ENCODE measurements around the gene BCHE. TPM values are rescaled to one million over a fixed set of nuclear protein-coding genes. Genes with fewer than 3 reads are reported as not detected.

The BCHE gene
- total RNA-seq, 4 donors from 2014 or later: 9.7 to 252 (median 33.4) TPM

DNA sequence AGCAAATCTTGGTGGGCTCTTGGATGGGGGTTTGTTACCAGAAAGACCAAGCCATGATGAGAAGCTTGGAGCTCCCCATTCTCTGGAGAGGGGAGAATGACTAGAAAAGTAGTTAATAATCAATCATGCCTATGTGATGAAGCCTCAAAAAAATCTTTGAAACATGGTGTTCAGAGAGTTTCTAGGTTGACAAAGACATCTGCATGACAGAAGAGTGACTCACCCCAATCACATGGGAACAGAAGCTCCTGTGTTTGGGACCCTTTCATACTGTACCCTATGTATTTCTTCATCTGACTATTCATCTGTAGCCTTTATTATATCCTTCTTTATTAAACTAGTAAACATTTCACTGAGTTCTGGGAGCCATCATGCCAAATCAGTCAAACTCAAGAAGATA lies 87.4 kb downstream of the BCHE start:
- Histone ChIP-seq H3K4me1 (no peaks in the 10 kb centered on the region), H3K27ac (no peak overlapping the region), H3K36me3 (no peaks in the 10 kb centered on the region), H3K4me3 (no peak overlapping the region), H3K9me3 (no peaks in the 10 kb centered on the region), H3K27me3 (no peaks in the 10 kb centered on the region)
- intact Hi-C loops (cut with DNase I; ENCODE audit: low total_unique reads): no loop called here
- no peak for TF ChIP-seq POLR2A (IDR thresholded peaks at IDR 0.05)
- TF ChIP-seq, protein P1, sequence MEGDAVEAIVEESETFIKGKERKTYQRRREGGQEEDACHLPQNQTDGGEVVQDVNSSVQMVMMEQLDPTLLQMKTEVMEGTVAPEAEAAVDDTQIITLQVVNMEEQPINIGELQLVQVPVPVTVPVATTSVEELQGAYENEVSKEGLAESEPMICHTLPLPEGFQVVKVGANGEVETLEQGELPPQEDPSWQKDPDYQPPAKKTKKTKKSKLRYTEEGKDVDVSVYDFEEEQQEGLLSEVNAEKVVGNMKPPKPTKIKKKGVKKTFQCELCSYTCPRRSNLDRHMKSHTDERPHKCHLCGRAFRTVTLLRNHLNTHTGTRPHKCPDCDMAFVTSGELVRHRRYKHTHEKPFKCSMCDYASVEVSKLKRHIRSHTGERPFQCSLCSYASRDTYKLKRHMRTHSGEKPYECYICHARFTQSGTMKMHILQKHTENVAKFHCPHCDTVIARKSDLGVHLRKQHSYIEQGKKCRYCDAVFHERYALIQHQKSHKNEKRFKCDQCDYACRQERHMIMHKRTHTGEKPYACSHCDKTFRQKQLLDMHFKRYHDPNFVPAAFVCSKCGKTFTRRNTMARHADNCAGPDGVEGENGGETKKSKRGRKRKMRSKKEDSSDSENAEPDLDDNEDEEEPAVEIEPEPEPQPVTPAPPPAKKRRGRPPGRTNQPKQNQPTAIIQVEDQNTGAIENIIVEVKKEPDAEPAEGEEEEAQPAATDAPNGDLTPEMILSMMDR (IDR thresholded peaks at IDR 0.05): no peak
- DNase-seq: no peak

DNA sequence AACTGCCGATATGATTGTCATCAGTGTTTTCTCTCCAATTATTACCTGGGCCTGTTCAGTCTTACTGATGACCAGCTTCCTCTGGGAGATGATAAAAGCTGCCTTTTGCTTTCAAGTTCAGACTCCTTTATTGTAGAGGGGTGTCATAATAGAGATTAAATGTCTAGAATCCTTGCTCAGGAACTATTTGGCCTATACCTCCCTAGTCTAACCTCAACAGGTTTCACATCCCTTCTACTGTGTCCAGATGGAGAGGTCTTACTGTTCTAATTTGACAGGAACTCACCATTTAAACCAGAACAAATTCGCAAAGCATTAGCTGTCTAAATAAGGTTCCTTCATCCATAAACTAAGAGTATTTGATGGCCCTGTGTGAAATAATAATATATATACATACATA lies 88.0 kb downstream of the BCHE start:
- TF ChIP-seq, protein P1 (IDR thresholded peaks at IDR 0.05): no peak
- no peak for TF ChIP-seq POLR2A (IDR thresholded peaks at IDR 0.05)
- Histone ChIP-seq H3K36me3 (no peaks in the 10 kb centered on the region), H3K27ac (peak overlapping the region in 1 of 2 donors; percentile 57), H3K4me1 (no peaks in the 10 kb centered on the region), H3K4me3 (no peak overlapping the region), H3K9me3 (no peaks in the 10 kb centered on the region), H3K27me3 (no peaks in the 10 kb centered on the region)
- DNase-seq: no peak
- intact Hi-C loops (cut with DNase I; ENCODE audit: low total_unique reads): no loop called here

DNA sequence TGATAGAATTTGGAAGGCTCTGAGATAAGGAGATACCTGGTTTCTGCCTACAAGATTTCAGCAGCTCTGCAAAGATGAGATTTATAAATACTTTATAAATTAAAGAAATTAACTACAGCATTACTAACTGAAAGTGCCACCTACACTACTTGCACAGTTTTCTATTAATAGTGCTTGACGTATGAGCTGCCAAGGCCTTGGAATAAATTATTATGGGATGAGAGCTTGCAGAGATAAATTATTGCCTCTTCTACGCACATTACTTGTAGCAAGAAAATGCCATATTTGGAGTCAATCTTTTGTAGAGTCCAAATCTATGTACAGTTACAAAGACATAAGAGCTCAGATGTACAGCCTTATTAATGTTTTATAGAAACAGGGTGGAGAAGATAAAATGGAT lies 89.1 kb downstream of the BCHE start:
- peak overlapping the region; percentile 43 for H3K27ac ChIP-seq
- no peaks in the 10 kb centered on the region for H3K9me3 ChIP-seq
- intact Hi-C loops (cut with DNase I; ENCODE audit: low total_unique reads): no loop called here
- TF ChIP-seq, protein P1 (IDR thresholded peaks at IDR 0.05): no peak
- no peak for TF ChIP-seq POLR2A (IDR thresholded peaks at IDR 0.05)
- DNase-seq: no peak
- H3K27me3 ChIP-seq: no peaks in the 10 kb centered on the region
- H3K36me3 ChIP-seq: no peaks in the 10 kb centered on the region
- H3K4me3 ChIP-seq: no peak overlapping the region
- no peaks in the 10 kb centered on the region for H3K4me1 ChIP-seq

DNA sequence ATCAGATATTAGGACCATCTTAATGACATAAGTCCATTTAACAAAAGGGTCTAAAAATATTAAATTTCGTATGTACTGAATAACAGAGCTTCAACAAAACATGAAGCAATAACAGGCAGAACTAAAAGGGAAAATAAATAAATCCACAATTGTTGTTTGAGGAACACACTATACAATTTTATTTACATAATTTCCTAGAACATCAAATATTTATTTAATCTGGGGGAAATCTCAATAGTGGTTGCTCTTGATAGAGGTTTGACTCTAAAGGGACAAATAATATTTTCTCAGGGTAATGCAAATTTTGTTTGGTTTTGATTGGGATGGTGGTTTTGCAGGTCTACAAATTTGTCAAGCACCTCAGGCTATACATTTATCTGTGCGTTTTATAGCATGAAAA lies 90.3 kb downstream of the BCHE start:
- intact Hi-C loops (cut with DNase I; ENCODE audit: low total_unique reads): no loop called here
- H3K36me3 ChIP-seq: no peaks in the 10 kb centered on the region
- TF ChIP-seq, protein P1 (IDR thresholded peaks at IDR 0.05): no peak
- no peak for TF ChIP-seq POLR2A (IDR thresholded peaks at IDR 0.05)

DNA sequence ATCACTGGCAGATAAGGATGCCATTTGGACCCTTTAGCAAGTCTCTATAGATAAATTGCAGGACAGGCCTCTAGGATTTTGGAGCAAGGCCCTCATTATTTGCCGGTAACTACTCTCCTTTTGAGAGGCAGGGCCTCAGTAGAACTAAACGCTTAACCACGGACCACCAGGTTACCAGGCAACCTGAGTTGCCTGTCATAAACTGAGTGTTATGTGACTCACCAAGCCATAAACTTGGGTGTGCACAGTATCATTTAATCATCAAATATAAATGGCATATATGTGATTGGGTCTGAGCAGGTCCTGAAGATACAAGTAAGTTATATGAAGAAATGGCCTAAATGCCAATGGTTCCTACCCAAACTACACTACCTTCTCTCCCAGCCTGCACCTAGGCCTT lies 93.2 kb downstream of the BCHE start:
- Histone ChIP-seq H3K4me3 (no peak overlapping the region), H3K9me3 (no peaks in the 10 kb centered on the region), H3K27ac (no peak overlapping the region), H3K27me3 (no peaks in the 10 kb centered on the region), H3K4me1 (no peaks in the 10 kb centered on the region), H3K36me3 (no peaks in the 10 kb centered on the region)
- intact Hi-C loops (cut with DNase I; ENCODE audit: low total_unique reads): no loop called here
- TF ChIP-seq, protein P1 (IDR thresholded peaks at IDR 0.05): no peak
- TF ChIP-seq POLR2A (IDR thresholded peaks at IDR 0.05): no peak
- no peak for DNase-seq

More for the DNA sequence above, 90.3 kb downstream of the BCHE start:
- no peaks in the 10 kb centered on the region for H3K27me3 ChIP-seq
- peak overlapping the region in 1 of 2 donors; percentile 43 for H3K27ac ChIP-seq
- no peaks in the 10 kb centered on the region for H3K9me3 ChIP-seq
- DNase-seq: no peak
- no peak overlapping the region for H3K4me3 ChIP-seq
- H3K4me1 ChIP-seq: no peaks in the 10 kb centered on the region

Measured in uterus (tissue), 4 donors.